HG02623 (cell line): ENCODE results near the gene UBE2J2.

Source experiments
- ATAC-seq: cut with Tn5 transposase; IDR thresholded peaks from one replicate; pipeline ENCODE4 v1.9.1; 2021; ENCODE audit warnings: moderate library complexity; ENCODE audit not compliant: unreplicated experiment

The UBE2J2 gene

GRCh38 chr1:1215080-1215676 lies 58.5 kb downstream of the UBE2J2 start:
- ATAC-seq, result no peak

GRCh38 chr1:1213345-1214265 lies 60.0 kb downstream of the UBE2J2 start, which contains the start of gene TNFRSF4:
TNFRSF4 (minus strand) TSS chr1:1214153; CDS start chr1:1214127, 26 bp downstream.
- ATAC-seq, result no peak

GRCh38 chr1:1212780-1213344 lies 60.8 kb downstream of the UBE2J2 start:
- ATAC-seq, result no peak

GRCh38 chr1:1211541-1212441 lies 61.9 kb downstream of the UBE2J2 start:
- ATAC-seq, result no peak

- no peak for ATAC-seq
Measured at GRCh38 chr1:1210726-1211540, 62.7 kb downstream of the UBE2J2 start.

GRCh38 chr1:1208713-1209433 lies 64.8 kb downstream of the UBE2J2 start:
- ATAC-seq, result no peak

- ATAC-seq, result no peak
Measured at GRCh38 chr1:1207571-1207892, 66.1 kb downstream of the UBE2J2 start.

- no peak for ATAC-seq
Measured at GRCh38 chr1:1206966-1207531, 66.6 kb downstream of the UBE2J2 start.

GRCh38 chr1:1206376-1206965 lies 67.2 kb downstream of the UBE2J2 start, which contains the start of gene TNFRSF18:
TNFRSF18 (minus strand) TSS chr1:1206592; CDS start chr1:1206571, 21 bp downstream.
- ATAC-seq, result peak; percentile 31

GRCh38 chr1:1205769-1206375 lies 67.8 kb downstream of the UBE2J2 start:
- no peak for ATAC-seq

GRCh38 chr1:1204998-1205768 lies 68.5 kb downstream of the UBE2J2 start:
- ATAC-seq, result no peak

GRCh38 chr1:1204425-1204920 lies 69.2 kb downstream of the UBE2J2 start:
- ATAC-seq, result no peak
